HepG2 (cell line): ENCODE data around the gene COQ7. TPM values are rescaled to one million over a fixed set of nuclear protein-coding genes. Genes with fewer than 3 reads are reported as not detected.

Source experiments
- AFF4 ChIP-seq: sonication (generic); formaldehyde crosslinking; IDR thresholded peaks from 2 replicates; pipeline ENCODE4 v1.4.0; 2020; ENCODE audit warnings: missing genetic modification reagents
- MIER2 ChIP-seq: IDR thresholded peaks from 2 replicates; pipeline ENCODE4 v1.6.1; 2016; ENCODE audit warnings: missing biosample characterization, missing genetic modification reagents
- NR2C2 ChIP-seq: sonication (generic); formaldehyde crosslinking; IDR thresholded peaks from 2 replicates; pipeline ENCODE4 v1.4.0; 2020; ENCODE audit warnings: missing genetic modification reagents, mild to moderate bottlenecking, moderate library complexity, borderline replicate concordance
- SRF ChIP-seq: IDR thresholded peaks from 2 replicates; pipeline ENCODE4 v1.6.1; 2011; ENCODE audit warnings: mild to moderate bottlenecking, low read depth, low read length, moderate library complexity
- ZBTB40 ChIP-seq, 2 experiments: fragments of 450-650 bp in 1 of 2; sonication (generic) in 1 of 2; formaldehyde crosslinking in 1 of 2; IDR thresholded peaks; 2 replicates each; pipeline versions ENCODE4 v1.6.1 to v1.8.0; 2016 to 2022; ENCODE audit warnings: antibody characterized with exemption in 1 of 2, mild to moderate bottlenecking in 1 of 2, missing genetic modification reagents in 1 of 2
- ZBTB43 ChIP-seq: sonication (generic); formaldehyde crosslinking; conservative IDR thresholded peaks from 2 replicates; pipeline ENCODE4 v1.4.0; 2020; ENCODE audit warnings: missing genetic modification reagents
- ZIK1 ChIP-seq: sonication (generic); formaldehyde crosslinking; IDR thresholded peaks from 2 replicates; pipeline ENCODE4 v1.5.0; 2020; ENCODE audit warnings: mild to moderate bottlenecking, low read depth, missing genetic modification reagents, borderline replicate concordance
- ZNF703 ChIP-seq: sonication (generic); formaldehyde crosslinking; IDR thresholded peaks from 2 replicates; pipeline ENCODE4 v1.5.1; 2020; ENCODE audit warnings: missing genetic modification reagents, mild to moderate bottlenecking, moderate library complexity, borderline replicate concordance
- ZSCAN25 ChIP-seq: sonication (generic); formaldehyde crosslinking; IDR thresholded peaks from 2 replicates; pipeline ENCODE4 v1.8.0; 2022; ENCODE audit warnings: mild to moderate bottlenecking, missing genetic modification reagents
- ZSCAN5A ChIP-seq: sonication (generic); formaldehyde crosslinking; IDR thresholded peaks from 2 replicates; pipeline ENCODE4 v1.8.0; 2022; ENCODE audit warnings: mild to moderate bottlenecking, missing genetic modification reagents, borderline replicate concordance
- polyA plus RNA-seq, 8 experiments: library from polyadenylated mRNA; depleted of rRNA in 3 of 8; stranded (reverse) in 7 of 8; unstranded in 1 of 8; fragments of >200 nt; fragmentation: Illumina TruSeq in 4 of 8; extraction: Trizol in 4 of 8; gene quantifications; 2 replicates each; pipeline versions ENCODE4 v1.2.1 to v1.2.3, GENCODE V29; 2011 to 2016; ENCODE audit warnings: low read depth in 4 of 8, missing spikeins in 1 of 8, mixed read lengths in 1 of 8; ENCODE audit not compliant: insufficient read depth in 1 of 8
- total RNA-seq, 5 experiments: library from RNA; depleted of rRNA; stranded (reverse); fragments of >200 nt; fragmentation: Illumina TruSeq; extraction: Trizol; gene quantifications; 2 replicates each; pipeline ENCODE4 v1.2.3, GENCODE V29; 2016; ENCODE audit warnings: low read depth in 1 of 5

COQ7 gene
- total and polyA plus RNA-seq, 2 of the 13 experiments (the other 11 are each of a cell fraction or from before 2014, with no cell fraction given), result 20.1 to 45.7 TPM

GRCh38 chr16:19093631-19094541 lies 26.5 kb downstream of the COQ7 start (continued):
- no peak for TF ChIP-seq ZBTB40 (IDR thresholded peaks at IDR 0.05)
- TF ChIP-seq ZBTB40 (CRISPR knock-in tag; IDR thresholded peaks at IDR 0.05), result no peak
- TF ChIP-seq SRF, result peak; percentile 47; the same call in 1 of the 2 replicates
- TF ChIP-seq ZSCAN25 (CRISPR knock-in tag), result no peak
- no peak for TF ChIP-seq NR2C2 (CRISPR knock-in tag)
- TF ChIP-seq ZSCAN5A (CRISPR knock-in tag), result no peak
- TF ChIP-seq ZNF703 (CRISPR knock-in tag), result no peak
- TF ChIP-seq ZBTB43 (CRISPR knock-in tag), result 0 out of 2 replicates have a peak, but pooled peaks have one; percentile 40
- no peak for TF ChIP-seq AFF4
- no peak for TF ChIP-seq ZIK1 (CRISPR knock-in tag)
- TF ChIP-seq MIER2 (CRISPR knock-in tag), result no peak
